ENCODE data around the gene BDH2.

Gene BDH2

GRCh38 chr4:103032574-103032973, 67.1 kb downstream of the BDH2 start:
- peak; percentile 81 for ATAC-seq

GRCh38 chr4:103030791-103031190, 68.8 kb downstream of the BDH2 start:
- no peak for ATAC-seq
- no peak for TF ChIP-seq CSDC2 (CRISPR knock-in tag; IDR thresholded peaks at IDR 0.05)
- no peak for TF ChIP-seq ZNF565 (CRISPR knock-in tag; conservative IDR thresholded peaks at IDR 0.05; ENCODE audit: low read depth)
- TF ChIP-seq POU6F1 (CRISPR knock-in tag; IDR thresholded peaks at IDR 0.05; ENCODE audit: borderline replicate concordance, low read depth): no peak
- no peak for TF ChIP-seq ISL1 (CRISPR knock-in tag; IDR thresholded peaks at IDR 0.05)
- no peak for TF ChIP-seq PATZ1 (CRISPR knock-in tag; IDR thresholded peaks at IDR 0.05; ENCODE audit: borderline replicate concordance)
- TF ChIP-seq RARB (CRISPR knock-in tag; IDR thresholded peaks at IDR 0.05): no peak
- TF ChIP-seq SNAI2 (CRISPR knock-in tag; IDR thresholded peaks at IDR 0.05): no peak
- no peak for TF ChIP-seq ZFP3 (CRISPR knock-in tag; IDR thresholded peaks at IDR 0.05)
- no peak for TF ChIP-seq PPARA (CRISPR knock-in tag; IDR thresholded peaks at IDR 0.05; ENCODE audit: borderline replicate concordance)
- TF ChIP-seq ZNF8 (CRISPR knock-in tag; IDR thresholded peaks at IDR 0.05): no peak
- no peak for TF ChIP-seq GLIS3 (CRISPR knock-in tag; IDR thresholded peaks at IDR 0.05)

More at GRCh38 chr4:103032574-103032973, 67.1 kb downstream of the BDH2 start:
- no peak for TF ChIP-seq GLIS3 (CRISPR knock-in tag; IDR thresholded peaks at IDR 0.05)
- no peak for TF ChIP-seq CREB5 (CRISPR knock-in tag; IDR thresholded peaks at IDR 0.05; ENCODE audit: low read depth)
- no peak for TF ChIP-seq ARNTL (CRISPR knock-in tag; IDR thresholded peaks at IDR 0.05; ENCODE audit: borderline replicate concordance, low read depth)
- no peak for TF ChIP-seq SNAI2 (CRISPR knock-in tag; IDR thresholded peaks at IDR 0.05)
- no peak for TF ChIP-seq ZNF70 (CRISPR knock-in tag; IDR thresholded peaks at IDR 0.05)
- no peak for TF ChIP-seq ZFP30 (CRISPR knock-in tag; IDR thresholded peaks at IDR 0.05)
- TF ChIP-seq OSR1 (CRISPR knock-in tag; IDR thresholded peaks at IDR 0.05): no peak
- TF ChIP-seq TOX (CRISPR knock-in tag; IDR thresholded peaks at IDR 0.05; ENCODE audit: borderline replicate concordance): no peak
- no peak for TF ChIP-seq PPARA (CRISPR knock-in tag; IDR thresholded peaks at IDR 0.05; ENCODE audit: borderline replicate concordance)
- no peak for TF ChIP-seq ISL1 (CRISPR knock-in tag; IDR thresholded peaks at IDR 0.05)
- TF ChIP-seq ZNF565 (CRISPR knock-in tag; conservative IDR thresholded peaks at IDR 0.05; ENCODE audit: low read depth): no peak
- no peak for TF ChIP-seq TSHZ2 (CRISPR knock-in tag; IDR thresholded peaks at IDR 0.05)
- no peak for TF ChIP-seq ZFP3 (CRISPR knock-in tag; IDR thresholded peaks at IDR 0.05)
- no peak for TF ChIP-seq ZNF8 (CRISPR knock-in tag; IDR thresholded peaks at IDR 0.05)
- TF ChIP-seq ESRRG (CRISPR knock-in tag; IDR thresholded peaks at IDR 0.05): no peak
- no peak for TF ChIP-seq TCF4 (CRISPR knock-in tag; IDR thresholded peaks at IDR 0.05; ENCODE audit: borderline replicate concordance)

GRCh38 chr4:103029300-103029699, 70.3 kb downstream of the BDH2 start:
- TF ChIP-seq CREB5 (CRISPR knock-in tag; IDR thresholded peaks at IDR 0.05; ENCODE audit: low read depth) (no peak), TOX (CRISPR knock-in tag; IDR thresholded peaks at IDR 0.05; ENCODE audit: borderline replicate concordance) (no peak), ZNF70 (CRISPR knock-in tag; IDR thresholded peaks at IDR 0.05) (no peak), PATZ1 (CRISPR knock-in tag; IDR thresholded peaks at IDR 0.05; ENCODE audit: borderline replicate concordance) (no peak), ZNF565 (CRISPR knock-in tag; conservative IDR thresholded peaks at IDR 0.05; ENCODE audit: low read depth) (no peak), ZFP30 (CRISPR knock-in tag; IDR thresholded peaks at IDR 0.05) (no peak), ESRRG (CRISPR knock-in tag; IDR thresholded peaks at IDR 0.05) (no peak), PPARA (CRISPR knock-in tag; IDR thresholded peaks at IDR 0.05; ENCODE audit: borderline replicate concordance) (no peak), CSRNP3 (CRISPR knock-in tag; IDR thresholded peaks at IDR 0.05) (no peak), ISL1 (CRISPR knock-in tag; IDR thresholded peaks at IDR 0.05) (no peak), CSDC2 (CRISPR knock-in tag; IDR thresholded peaks at IDR 0.05) (no peak), TCF4 (CRISPR knock-in tag; IDR thresholded peaks at IDR 0.05; ENCODE audit: borderline replicate concordance) (no peak), ZC3H10 (CRISPR knock-in tag; IDR thresholded peaks at IDR 0.05) (no peak), ZFP3 (CRISPR knock-in tag; IDR thresholded peaks at IDR 0.05) (no peak)
- ATAC-seq: no peak

Measured in SK-N-SH treated with all-trans-retinoic acid at 6 μM for 48 hours (cell line).